ENCODE measurements around the gene TMEM143. TPM values are rescaled to one million over a fixed set of nuclear protein-coding genes. Genes with fewer than 3 reads are reported as not detected.

TMEM143 gene
- total RNA-seq, 1 experiment from 2014 or later, result 15.2 TPM

DNA sequence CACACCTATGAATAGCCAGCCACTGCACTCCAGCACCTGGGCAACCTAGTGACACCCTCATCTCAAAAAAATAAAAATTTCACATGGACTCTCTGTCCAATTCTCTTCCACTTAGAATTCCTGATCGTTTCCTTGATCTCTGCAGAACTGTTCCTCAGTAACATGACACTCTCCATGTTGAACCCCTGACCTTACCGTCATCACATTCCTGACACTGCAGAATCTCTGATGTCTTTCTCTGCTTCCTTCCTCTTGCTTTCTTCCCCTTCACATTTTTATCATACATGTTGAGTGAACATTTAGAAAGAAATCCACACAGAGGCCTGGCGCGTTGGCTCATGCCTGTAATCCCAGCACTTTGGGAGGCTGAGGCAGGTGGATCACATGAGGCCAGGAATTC, 78.8 kb downstream of the TMEM143 start:
- Histone ChIP-seq H3K23me2 (ENCODE audit: insufficient read length, low read depth, low read length, poor library complexity, severe bottlenecking) (no peaks in the 10 kb centered on the region), H3K14ac (ENCODE audit: insufficient read depth, low read length) (no peak overlapping the region), H3K4me2 (ENCODE audit: insufficient read depth, insufficient read length, low read length) (no peak overlapping the region), H3T11ph (ENCODE audit: low read length) (no peak overlapping the region), H2AFZ (ENCODE audit: low read length) (no peak overlapping the region), H2BK5ac (ENCODE audit: insufficient read length, low read length) (no peak overlapping the region), H2BK15ac (ENCODE audit: low read depth, low read length) (no peak overlapping the region), H2BK120ac (ENCODE audit: low read depth, low read length, poor library complexity, severe bottlenecking) (no peak overlapping the region), H4K20me1 (ENCODE audit: control insufficient read depth, insufficient read depth, insufficient read length) (no peaks in the 10 kb centered on the region), H2BK12ac (ENCODE audit: insufficient read length, low read depth, low read length) (no peak overlapping the region), H2AK5ac (ENCODE audit: insufficient read length, low read length) (no peak overlapping the region), H4K8ac (replicated peaks; ENCODE audit: insufficient read length, low read depth, low read length) (no peak overlapping the region), H3K23ac (ENCODE audit: insufficient read length, low read depth, low read length) (no peak overlapping the region), H3K18ac (ENCODE audit: insufficient read length, low read depth, low read length) (no peak overlapping the region), H3K79me2 (ENCODE audit: insufficient read depth, low read length) (no peaks in the 10 kb centered on the region), H3K56ac (ENCODE audit: insufficient read length, low read depth, low read length) (no peak overlapping the region), H3K4me1 (ENCODE audit: insufficient read depth, low read length) (no peaks in the 10 kb centered on the region), H3K79me1 (ENCODE audit: insufficient read depth, low read depth, low read length, poor library complexity, severe bottlenecking) (no peaks in the 10 kb centered on the region), H3K4ac (ENCODE audit: low read depth, low read length) (no peak overlapping the region), H4K91ac (ENCODE audit: insufficient read length, low read depth, low read length) (no peak overlapping the region), H3K27me3 (ENCODE audit: insufficient read depth, low read length) (no peaks in the 10 kb centered on the region), H3K9ac (ENCODE audit: extremely low read depth, insufficient read length, low read length) (no peak overlapping the region), H4K5ac (ENCODE audit: insufficient read length, low read depth, low read length) (no peak overlapping the region), H2BK20ac (ENCODE audit: low read depth, low read length, poor library complexity, severe bottlenecking) (no peak overlapping the region), H3K9me3 (ENCODE audit: control insufficient read depth, low read depth, low read length) (peaks cover 7% of the 10 kb centered on the region), H3K27ac (ENCODE audit: insufficient read length, low read depth, low read length) (no peak overlapping the region)
- Mint-ChIP-seq H3K27me3 (ENCODE audit: low read depth) (no peaks in the 10 kb centered on the region), H3K4me1 (peaks cover 5 to 7% of the 10 kb centered on the region in 2 experiments), H3K27ac (no peak overlapping the region), H3K4me3 (no peak overlapping the region), H3K9me3 (peaks cover 0 to 6% of the 10 kb centered on the region in 2 experiments; a peak in 2 of 5 replicates), H3K36me3 (ENCODE audit: insufficient read depth in 1 of 3, low read depth in 3 of 3) (peaks cover 54 to 82% (median 81%) of the 10 kb centered on the region in 3 experiments)
- no peak for DNase-seq
- TF ChIP-seq, protein P1, sequence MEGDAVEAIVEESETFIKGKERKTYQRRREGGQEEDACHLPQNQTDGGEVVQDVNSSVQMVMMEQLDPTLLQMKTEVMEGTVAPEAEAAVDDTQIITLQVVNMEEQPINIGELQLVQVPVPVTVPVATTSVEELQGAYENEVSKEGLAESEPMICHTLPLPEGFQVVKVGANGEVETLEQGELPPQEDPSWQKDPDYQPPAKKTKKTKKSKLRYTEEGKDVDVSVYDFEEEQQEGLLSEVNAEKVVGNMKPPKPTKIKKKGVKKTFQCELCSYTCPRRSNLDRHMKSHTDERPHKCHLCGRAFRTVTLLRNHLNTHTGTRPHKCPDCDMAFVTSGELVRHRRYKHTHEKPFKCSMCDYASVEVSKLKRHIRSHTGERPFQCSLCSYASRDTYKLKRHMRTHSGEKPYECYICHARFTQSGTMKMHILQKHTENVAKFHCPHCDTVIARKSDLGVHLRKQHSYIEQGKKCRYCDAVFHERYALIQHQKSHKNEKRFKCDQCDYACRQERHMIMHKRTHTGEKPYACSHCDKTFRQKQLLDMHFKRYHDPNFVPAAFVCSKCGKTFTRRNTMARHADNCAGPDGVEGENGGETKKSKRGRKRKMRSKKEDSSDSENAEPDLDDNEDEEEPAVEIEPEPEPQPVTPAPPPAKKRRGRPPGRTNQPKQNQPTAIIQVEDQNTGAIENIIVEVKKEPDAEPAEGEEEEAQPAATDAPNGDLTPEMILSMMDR (conservative IDR thresholded peaks at IDR 0.05), result no peak
- WGBS (ENCODE audit: extremely low coverage, insufficient read length, low lambda C conversion rate), result no CpG with 5 or more reads among the region's 4 CpGs
